GM18951 (cell line): ENCODE measurements around the gene ECE1.

Source experiments
- POLR2A ChIP-seq: IDR thresholded peaks from 4 replicates; pipeline ENCODE4 v1.6.1; 2011; ENCODE audit warnings: mild to moderate bottlenecking; ENCODE audit not compliant: insufficient read length, insufficient read depth; ENCODE audit errors: extremely low read depth
- in situ Hi-C: fragments of 300-500 bp; cut with MboI; formaldehyde crosslinking; loops from one replicate; pipeline ENCODE4 v1.12.0; 2022; ENCODE audit warnings: low sequenced_read_pairs, mixed read lengths, inconsistent platforms; ENCODE audit not compliant: unreplicated experiment

The ECE1 gene

DNA sequence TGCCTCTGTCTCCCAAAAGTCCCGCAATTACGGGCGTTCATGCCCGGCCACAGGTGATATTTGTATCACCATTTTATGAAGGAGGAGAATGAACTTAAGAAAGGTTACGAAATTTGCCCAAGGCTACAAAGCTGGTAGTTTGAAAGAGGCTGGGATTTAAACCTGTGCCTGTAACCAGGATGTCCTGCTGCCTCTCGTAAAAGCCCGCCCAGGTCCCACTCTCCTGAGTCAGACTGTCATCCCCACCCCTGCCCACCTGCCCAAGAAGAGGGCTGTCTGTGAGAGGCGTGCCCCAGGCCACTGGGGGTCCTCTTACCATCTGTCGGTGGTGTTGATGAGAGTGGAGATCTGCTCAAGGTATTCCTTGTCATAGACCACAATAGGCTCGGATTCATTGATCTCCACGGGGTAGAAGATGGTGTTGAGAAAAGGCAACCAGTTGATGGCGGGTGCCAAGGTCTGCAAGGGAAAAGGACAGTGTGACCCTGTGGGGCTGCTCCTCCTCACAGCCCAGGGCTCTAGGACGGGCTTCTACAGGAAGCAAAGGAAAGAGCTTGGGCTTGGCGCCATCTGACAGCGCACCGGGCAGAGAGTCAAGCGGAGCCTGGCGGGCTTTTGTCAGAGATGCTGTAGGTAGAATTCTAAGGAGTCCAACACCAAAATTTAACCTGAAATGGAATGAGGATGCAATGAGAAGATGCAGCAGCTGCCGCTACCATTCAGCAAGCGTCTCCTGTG is 43.2 kb downstream of the ECE1 start:
- in situ Hi-C loops: no loop called here

DNA sequence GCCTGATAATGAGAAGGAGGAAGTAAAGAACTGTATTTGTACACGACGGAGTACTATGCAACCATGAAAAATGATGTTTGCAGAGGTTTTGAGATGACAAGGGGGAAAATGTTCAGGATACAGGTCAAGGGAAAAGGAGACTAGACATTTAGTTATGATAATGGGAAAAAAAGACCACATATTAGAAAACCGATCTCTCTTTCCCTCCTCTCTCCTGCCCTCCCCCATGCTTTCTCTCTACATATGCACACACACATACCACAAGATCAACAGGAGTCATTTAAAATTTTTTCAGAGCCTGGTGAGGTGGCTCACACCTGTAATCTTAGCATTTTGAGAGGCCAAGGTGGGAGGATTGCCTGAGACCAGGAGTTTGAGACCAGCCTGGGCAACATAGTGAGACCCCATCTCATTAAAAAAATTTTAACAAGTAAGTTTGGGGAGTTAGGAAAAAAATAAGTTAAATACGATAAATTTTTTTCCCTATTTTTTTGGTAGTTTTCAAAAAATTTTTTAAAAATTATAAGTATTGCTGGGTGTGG is 44.5 kb downstream of the ECE1 start:
- in situ Hi-C loops: no loop called here

More for the DNA sequence above, 43.2 kb downstream of the ECE1 start:
- TF ChIP-seq POLR2A: no peak

DNA sequence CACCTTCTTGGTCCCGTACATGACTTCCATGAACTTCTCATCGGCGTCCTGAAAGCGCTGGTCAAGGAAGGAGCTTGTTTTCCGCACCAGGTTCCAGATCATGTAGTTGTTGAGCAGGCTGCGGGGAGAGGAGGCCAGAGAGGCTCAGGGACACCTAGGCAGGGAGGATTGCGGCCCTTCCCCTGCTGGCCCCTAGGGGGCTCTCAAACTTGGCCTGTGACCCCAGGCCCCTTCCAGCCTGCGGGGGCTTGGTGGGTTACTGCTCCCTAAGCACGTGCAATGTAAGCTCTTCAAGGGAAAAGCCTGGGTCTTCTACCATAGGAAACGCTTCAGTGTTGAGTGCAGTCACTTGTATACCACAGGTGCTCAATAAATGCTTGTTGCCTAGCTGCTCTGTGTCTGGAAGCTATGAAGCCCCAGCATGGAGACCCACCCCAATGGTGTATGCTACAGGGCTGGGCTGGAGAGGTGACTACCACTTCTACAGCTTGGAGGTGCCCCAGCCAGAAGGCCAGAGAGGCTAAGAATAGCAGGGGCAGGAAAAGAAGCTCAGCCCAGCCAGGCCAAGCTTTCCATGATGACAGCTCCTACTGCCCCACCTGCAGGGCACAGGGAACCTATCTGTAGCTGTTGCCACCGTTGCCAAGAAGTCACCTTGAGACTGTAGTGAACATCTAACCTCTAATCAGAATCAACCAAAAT is 45.1 kb downstream of the ECE1 start:
- in situ Hi-C loops: no loop called here
- no peak for TF ChIP-seq POLR2A

More for the DNA sequence above, 44.5 kb downstream of the ECE1 start:
- no peak for TF ChIP-seq POLR2A

DNA sequence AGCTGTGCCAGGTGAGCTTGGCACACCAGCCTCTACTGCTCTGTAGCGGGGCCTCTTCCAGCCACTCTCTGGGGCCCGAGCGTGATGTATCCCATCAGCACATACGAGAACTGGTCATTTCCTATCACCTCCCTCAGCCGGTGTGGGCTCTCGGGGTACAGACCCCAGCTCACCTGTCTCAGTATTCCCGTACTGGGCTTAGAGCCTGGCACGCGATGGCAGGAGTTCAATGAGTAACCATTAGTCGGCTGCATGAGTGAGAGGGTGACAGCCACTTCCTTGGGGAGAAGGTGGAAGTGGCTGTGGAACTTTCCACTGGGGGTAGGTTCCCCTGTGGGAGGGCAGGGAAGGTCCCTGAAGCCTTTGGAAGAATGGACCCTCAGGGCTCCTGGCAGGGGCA is 46.1 kb downstream of the ECE1 start:
- TF ChIP-seq POLR2A: no peak
- in situ Hi-C loops: no loop called here

DNA sequence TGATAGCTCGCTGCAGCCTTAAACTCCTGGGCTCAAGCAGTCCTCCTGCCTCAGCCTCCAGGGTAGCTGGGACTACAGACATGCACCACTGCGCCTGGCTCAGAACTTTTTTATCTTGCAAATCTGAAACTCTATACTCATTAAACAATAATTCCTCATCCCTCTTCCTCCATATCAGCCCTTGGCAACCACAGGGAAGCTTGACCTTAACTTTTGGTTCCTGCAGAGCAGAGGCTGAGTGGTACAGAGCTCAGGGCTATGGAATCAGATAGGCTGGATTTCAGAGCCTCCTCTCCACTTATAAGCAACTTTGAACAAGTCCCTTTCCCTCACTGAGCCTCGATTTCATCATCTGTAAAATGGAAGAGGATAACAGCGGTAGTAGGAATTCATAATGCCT is 47.4 kb downstream of the ECE1 start:
- in situ Hi-C loops: no loop called here
- no peak for TF ChIP-seq POLR2A

DNA sequence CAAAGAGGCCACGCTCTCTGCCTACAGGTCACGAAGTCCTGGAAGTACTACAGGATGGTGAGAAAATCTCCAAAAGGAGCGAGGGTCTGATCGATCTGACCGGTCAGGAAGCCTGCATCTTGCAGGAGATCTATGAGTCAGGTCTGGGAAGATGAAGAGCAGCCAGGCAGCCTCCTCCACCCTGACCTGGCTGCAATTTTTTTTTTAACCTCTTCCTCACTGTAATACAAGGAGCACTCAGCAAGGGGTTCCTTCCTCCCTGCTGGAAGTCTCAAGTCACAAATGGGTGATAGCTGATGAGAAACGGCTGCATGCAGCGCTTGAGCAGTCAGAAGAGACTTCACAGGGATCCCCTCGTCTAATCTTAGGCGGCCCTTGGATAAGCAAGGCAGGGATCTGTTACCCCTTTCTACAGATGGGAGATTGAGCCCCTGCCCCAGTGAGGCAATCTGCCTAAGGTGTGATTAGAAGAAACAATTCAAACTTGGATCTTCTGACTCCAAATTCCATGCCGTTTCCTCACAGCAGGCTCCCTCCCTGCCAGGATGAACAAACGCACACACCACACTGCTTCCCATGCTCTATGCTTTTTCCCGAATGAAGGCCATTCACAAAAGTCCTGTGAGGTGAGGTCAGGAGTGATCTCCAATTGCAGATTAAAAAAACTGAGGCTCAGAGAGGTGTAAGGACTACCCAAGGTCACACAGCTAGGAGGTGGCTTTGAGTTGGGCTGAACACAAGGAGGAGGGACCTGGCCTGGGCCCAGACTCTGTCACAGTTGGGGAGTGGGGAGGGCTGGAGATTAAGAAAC is 48.3 kb downstream of the ECE1 start:
- in situ Hi-C loops: no loop called here

DNA sequence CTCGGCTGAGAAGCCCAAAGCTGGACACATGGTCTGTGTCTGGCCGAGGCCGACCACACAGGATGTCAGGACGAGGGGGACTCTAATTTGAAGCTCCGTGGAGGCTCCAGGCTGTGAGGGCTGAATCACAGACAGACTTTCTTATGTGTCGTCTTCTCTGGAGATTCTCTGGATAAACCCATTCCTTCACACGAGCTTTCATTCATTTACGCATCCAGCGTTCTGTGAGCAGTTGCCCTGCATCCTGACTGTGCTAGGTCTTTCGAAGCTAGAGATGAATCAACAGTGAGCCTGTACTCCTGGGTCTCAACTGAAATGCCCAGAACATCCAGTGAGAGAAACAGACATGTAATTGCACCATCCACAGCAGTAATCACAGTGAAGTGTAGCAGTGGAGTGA is 49.6 kb downstream of the ECE1 start:
- in situ Hi-C loops: no loop called here
- no peak for TF ChIP-seq POLR2A

More for the DNA sequence above, 48.3 kb downstream of the ECE1 start:
- TF ChIP-seq POLR2A: no peak

DNA sequence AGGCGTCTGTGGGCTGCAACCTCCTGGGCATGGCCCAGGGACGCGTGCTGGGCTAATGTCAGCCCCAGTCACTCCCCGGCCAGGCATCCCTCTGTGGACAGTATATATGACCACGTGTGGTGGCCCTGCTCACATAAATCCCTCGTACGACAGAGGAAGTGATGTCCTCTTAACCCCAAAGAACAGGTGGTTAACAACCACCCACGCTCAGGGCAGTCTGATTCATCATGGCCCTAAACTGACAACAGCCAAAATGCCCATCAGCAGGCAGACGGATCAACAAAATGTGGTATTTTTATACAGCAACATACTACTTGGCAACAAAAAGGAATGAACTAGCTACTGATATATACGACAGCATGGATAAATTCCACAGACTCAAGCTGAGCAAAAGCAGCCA is 51.0 kb downstream of the ECE1 start:
- in situ Hi-C loops: no loop called here
- no peak for TF ChIP-seq POLR2A

DNA sequence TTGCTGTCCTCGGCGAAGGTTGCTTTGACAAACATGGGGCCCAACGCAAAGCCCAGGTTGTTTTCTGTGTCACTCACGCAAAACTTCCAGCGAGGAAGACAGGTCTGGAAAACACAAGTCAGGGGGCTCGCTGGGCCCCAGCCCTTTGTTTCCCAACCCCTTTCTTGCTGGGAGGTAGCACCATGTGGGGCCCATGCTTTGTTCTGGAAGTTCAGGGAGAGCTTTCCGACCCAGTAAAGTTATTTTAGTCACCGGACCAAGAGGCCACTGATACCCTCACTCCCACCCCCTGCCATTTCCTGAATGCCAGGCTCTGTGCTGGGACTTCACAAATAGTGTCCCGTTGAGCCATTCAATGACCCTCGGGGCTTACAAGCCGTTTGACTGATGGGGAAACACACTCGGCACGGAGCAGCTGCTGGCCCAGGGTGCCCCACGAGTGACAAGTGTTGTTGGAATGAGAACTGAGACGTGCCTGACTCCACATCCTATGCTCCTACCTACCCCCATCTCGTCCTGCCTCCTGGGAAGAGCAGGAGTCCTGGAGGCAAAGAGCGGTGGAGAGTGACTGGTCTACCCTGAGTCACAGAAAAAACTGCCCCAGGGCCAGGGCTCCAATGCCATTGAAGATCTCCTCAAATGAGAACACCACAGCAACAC is 52.0 kb downstream of the ECE1 start:
- no peak for TF ChIP-seq POLR2A
- in situ Hi-C loops: no loop called here

DNA sequence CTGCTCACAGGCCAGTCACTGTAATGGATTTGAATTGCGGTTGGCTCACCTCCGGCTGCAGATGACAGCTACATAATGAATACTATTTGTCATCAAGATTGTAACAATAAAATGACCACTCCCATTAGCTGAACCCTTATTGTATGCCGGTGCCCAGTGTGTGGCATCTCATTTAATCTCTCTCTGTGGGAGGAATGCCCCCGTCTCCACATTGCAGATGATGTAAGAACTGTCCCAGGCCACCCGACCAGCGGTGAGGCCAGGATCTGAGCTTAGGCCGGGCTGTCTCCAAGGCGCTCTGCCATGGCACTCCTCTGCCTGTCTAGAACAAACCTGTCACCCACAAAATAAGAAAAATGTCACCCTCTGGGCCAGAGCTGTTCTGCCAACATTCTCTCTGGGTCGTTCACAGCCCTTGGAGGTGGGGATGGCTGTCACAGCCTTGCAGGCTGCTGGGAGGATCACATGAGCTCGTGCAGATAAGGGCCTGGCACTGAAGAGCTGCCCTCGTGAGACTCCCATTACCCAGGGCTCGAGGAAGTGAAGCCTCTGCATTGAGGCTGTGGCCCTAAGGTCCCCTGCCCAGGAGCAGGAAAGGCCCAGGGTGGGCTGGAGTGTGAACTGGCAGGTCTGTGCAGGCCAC is 52.7 kb downstream of the ECE1 start:
- in situ Hi-C loops: no loop called here
- TF ChIP-seq POLR2A: no peak

DNA sequence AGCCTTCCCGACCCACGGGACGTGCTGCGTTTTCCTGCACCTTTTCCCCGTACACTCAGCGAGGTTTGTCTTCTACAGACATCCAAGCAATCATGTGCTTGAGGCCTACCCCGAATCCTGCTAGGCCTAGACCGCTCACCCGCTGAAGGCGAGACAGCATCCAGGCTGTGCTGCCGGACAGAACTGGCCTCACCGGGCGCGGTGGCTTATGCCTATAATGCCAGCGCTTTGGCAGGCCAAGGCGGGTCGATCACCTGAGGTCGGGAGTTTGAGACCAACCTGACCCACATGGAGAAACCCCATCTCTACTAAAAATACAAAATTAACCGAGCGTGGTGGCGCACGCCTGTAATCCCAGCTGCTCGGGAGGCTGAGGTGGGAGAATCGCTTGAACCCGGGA is 54.1 kb downstream of the ECE1 start:
- in situ Hi-C loops: no loop called here

DNA sequence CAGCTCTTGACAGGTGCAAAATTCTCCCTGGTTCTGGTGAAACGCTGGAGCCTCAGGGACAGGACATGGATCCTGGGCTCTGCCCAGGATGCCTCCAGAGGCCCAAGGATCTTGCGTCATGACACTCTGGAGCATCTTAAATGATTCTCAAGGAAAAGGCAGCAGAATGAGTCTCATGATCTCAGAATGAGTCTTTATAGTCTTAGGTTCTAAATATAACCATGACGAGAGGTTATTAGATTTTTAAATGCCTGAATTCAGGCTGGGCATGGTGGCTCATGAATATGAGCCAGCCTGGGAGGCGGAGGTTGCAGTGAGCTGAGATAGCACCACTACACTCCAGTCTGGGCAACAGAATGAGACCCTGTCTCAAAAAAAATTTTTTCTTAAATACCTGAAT is 55.5 kb downstream of the ECE1 start:
- TF ChIP-seq POLR2A: no peak
- in situ Hi-C loops: no loop called here

More for the DNA sequence above, 54.1 kb downstream of the ECE1 start:
- TF ChIP-seq POLR2A: no peak
